Suprapubic skin (tissue), 4 donors: ENCODE data around the gene ZMYND11.

ENCODE experiments used
- CTCF ChIP-seq, 2 donors: fragments of 200-600 bp in 1 of 2; fragments of 450-650 bp in 1 of 2; sonication (generic) in 1 of 2; IDR thresholded peaks; one replicate each; pipeline ENCODE4 v1.5.1; 2016 to 2019; ENCODE audit warnings: antibody characterized with exemption in 2 of 2, mild to moderate bottlenecking in 1 of 2, moderate library complexity in 1 of 2
- POLR2A ChIP-seq, 2 donors: fragments of 450-650 bp; IDR thresholded peaks; one replicate each; pipeline ENCODE4 v1.6.1; 2017; ENCODE audit warnings: antibody characterized with exemption in 2 of 2, mild to moderate bottlenecking in 2 of 2, moderate library complexity in 2 of 2
- POLR2AphosphoS5 ChIP-seq, 3 donors: sonication (generic); formaldehyde crosslinking; IDR thresholded peaks; one replicate each; pipeline ENCODE4 v1.6.1; 2017; ENCODE audit warnings: antibody characterized with exemption in 3 of 3

GRCh38 chr10:228366-228765 lies 93.1 kb downstream of the ZMYND11 start:
- TF ChIP-seq POLR2A (IDR thresholded peaks at IDR 0.05) (no peak), CTCF (IDR thresholded peaks at IDR 0.05) (no peak), POLR2AphosphoS5 (IDR thresholded peaks at IDR 0.05) (no peak)
